Measurements from ENCODE around the gene TTC39A. TPM values are rescaled to one million over a fixed set of nuclear protein-coding genes. Genes with fewer than 3 reads are reported as not detected.

Gene TTC39A
- total RNA-seq, 1 experiment from 2014 or later = 15.4 TPM

- no peaks in the 10 kb centered on the region for H3K27me3 ChIP-seq (ENCODE audit: insufficient read depth, low read length)
- DNase-seq (ENCODE audit: low read depth, low spot score) (no peak), ATAC-seq (no peak)
- no TSS peak for BruUV-seq (replicated peaks)
- no peaks in the 10 kb centered on the region for H4K20me1 ChIP-seq (ENCODE audit: insufficient read depth)
- H3K9ac ChIP-seq (ENCODE audit: low read length) = no peak overlapping the region
- ChIA-PET POLR2A (no interaction called here), RAD21 (ENCODE audit: low non-redundant PET in 1 of 2, low total read pairs in 2 of 2, uncharacterized antibody in 2 of 2, unreplicated experiment in 2 of 2) (no interaction called here), CTCF (no interaction called here)
- no peak overlapping the region for H3K4me2 ChIP-seq (ENCODE audit: low read length)
- H3K4me3 ChIP-seq (replicated peaks in 1 of 2; ENCODE audit: low read depth in 1 of 2, low read length in 2 of 2) = no peak overlapping the region
- no peak overlapping the region for H3K27ac ChIP-seq (ENCODE audit: low read depth, low read length)
- H3K36me3 ChIP-seq (ENCODE audit: control insufficient read depth in 1 of 2, insufficient read depth in 2 of 2, low read length in 2 of 2) = no peaks in the 10 kb centered on the region
- no peaks in the 10 kb centered on the region for H3K9me2 ChIP-seq (ENCODE audit: insufficient read depth)
- TF ChIP-seq FOSL1 (IDR thresholded peaks at IDR 0.05; ENCODE audit: low read depth) = no peak
- TF ChIP-seq ZNF274 (IDR thresholded peaks at IDR 0.05; ENCODE audit: low read depth, low read length) = no peak
- no peak for TF ChIP-seq ELF1 (IDR thresholded peaks at IDR 0.05; ENCODE audit: borderline replicate concordance, low read depth)
- no peak for TF ChIP-seq POLR2A (IDR thresholded peaks at IDR 0.05; ENCODE audit: borderline replicate concordance, extremely low read depth, insufficient read depth, insufficient read length)
- no peak for TF ChIP-seq REST (IDR thresholded peaks at IDR 0.05; ENCODE audit: low read depth)
- no peak for TF ChIP-seq EZH2phosphoT487 (IDR thresholded peaks at IDR 0.05; ENCODE audit: borderline replicate concordance)
- TF ChIP-seq, protein P1, sequence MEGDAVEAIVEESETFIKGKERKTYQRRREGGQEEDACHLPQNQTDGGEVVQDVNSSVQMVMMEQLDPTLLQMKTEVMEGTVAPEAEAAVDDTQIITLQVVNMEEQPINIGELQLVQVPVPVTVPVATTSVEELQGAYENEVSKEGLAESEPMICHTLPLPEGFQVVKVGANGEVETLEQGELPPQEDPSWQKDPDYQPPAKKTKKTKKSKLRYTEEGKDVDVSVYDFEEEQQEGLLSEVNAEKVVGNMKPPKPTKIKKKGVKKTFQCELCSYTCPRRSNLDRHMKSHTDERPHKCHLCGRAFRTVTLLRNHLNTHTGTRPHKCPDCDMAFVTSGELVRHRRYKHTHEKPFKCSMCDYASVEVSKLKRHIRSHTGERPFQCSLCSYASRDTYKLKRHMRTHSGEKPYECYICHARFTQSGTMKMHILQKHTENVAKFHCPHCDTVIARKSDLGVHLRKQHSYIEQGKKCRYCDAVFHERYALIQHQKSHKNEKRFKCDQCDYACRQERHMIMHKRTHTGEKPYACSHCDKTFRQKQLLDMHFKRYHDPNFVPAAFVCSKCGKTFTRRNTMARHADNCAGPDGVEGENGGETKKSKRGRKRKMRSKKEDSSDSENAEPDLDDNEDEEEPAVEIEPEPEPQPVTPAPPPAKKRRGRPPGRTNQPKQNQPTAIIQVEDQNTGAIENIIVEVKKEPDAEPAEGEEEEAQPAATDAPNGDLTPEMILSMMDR (IDR thresholded peaks at IDR 0.05 in 2 of 3, conservative IDR thresholded peaks at IDR 0.05 in 1 of 3; ENCODE audit: borderline replicate concordance in 1 of 3, insufficient read depth in 1 of 3, low read depth in 2 of 3, low read length in 2 of 3) = no peak
- TF ChIP-seq JUND (IDR thresholded peaks at IDR 0.05) = no peak
- no peak for TF ChIP-seq SIN3A (IDR thresholded peaks at IDR 0.05; ENCODE audit: low read depth)
- no peak for TF ChIP-seq MAX (IDR thresholded peaks at IDR 0.05)
- TF ChIP-seq TCF7L2 (IDR thresholded peaks at IDR 0.05; ENCODE audit: borderline replicate concordance, extremely low read depth, insufficient read depth, insufficient read length) = no peak
- TF ChIP-seq ZBTB33 (IDR thresholded peaks at IDR 0.05; ENCODE audit: extremely low read depth, insufficient replicate concordance, low read length) = no peak
- peaks cover 0 to 9% of the 10 kb centered on the region in 2 experiments; a peak in 3 of 4 replicates for H3K4me1 ChIP-seq (ENCODE audit: control insufficient read depth in 1 of 2, insufficient read depth in 2 of 2, low read length in 2 of 2)
- intact Hi-C loops (cut with micrococcal nuclease) = no loop called here
- no peak overlapping the region for H2AFZ ChIP-seq (ENCODE audit: low read depth, low read length, poor library complexity, severe bottlenecking)
- no peaks in the 10 kb centered on the region for H3K9me3 ChIP-seq (ENCODE audit: control insufficient read depth in 1 of 2, insufficient read depth in 1 of 2, low read depth in 1 of 2, low read length in 2 of 2)
- no peaks in the 10 kb centered on the region for H3K79me2 ChIP-seq (ENCODE audit: insufficient read depth, low read length)
Observed at GRCh38 chr1:51303751-51304251, 26.6 kb downstream of the TTC39A start.
